HuH-7 (cell line): ENCODE data around the gene MCAT.
A peak's percentile ranks its signal among the peaks of the same experiment; 100 is the strongest.

Source experiments
- DNase-seq: peaks from one replicate; pipeline ENCODE4 v3.0.0; 2011; ENCODE audit warnings: low spot score

Gene MCAT

DNA sequence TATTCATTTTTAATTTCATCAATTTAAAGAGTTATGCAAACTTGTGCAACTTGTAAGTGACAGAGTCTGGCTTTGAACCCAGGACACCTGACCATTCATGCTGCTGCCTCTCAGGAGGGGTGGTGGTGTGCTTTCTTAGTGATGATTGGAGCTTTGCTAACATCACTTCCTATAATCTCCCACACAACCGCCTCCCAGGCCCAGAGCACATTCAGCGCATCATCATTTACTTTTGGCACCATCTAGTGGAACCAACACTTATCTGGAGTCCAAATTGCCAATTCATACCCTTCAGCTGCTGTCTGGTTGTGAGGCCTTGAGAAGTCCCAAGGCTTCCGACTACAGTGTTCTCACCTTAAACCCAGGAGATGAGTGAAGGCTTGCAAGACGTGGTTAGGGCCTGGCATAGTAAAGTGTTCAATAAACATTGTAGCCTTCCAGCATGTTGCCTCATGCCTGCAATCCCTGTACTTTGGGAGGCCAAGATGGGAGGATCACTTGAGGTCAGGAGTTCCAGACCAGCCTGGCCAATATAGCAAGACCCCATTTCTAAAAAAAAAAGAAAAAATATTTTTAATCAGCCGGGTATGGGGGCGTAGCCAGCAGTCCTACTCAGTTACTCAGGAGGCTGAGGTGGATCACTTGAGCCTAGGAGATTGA, 52.9 kb downstream of the MCAT start:
- DNase-seq: peak; percentile 81

DNA sequence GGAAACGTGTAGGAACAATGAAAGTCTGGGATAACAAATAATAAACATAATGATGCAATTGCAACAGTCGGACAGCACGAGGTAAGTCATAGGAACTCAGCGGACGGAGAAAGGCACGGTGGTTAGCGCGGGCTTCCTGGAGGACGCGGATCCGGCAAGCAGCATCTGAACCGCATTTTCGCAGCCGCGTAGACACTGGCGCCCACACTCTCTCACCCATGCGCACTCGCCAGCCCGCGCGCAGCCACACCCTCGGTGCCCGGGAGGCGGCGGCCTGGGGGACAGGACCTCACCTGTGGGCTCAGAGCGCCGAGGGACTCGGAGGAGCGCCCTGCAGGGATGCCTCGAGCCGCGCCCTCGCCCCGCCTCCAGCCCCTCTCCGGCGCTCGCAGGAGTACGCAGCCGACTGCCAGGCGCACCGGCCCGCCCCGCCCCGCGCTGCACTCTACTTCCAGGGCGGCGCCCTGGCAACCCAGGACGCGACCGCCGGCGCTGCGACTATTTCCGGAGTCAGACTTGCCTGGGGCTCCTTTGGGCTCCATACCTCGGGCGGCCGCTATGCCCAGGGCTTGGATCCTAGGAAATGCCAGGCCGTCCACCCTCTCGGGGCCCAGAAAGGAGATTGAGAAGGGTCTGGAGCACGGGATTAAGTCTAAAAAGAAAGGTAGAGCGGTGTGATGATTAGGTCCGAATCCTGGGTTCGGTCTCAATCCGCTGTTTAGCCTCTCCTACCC, 54.0 kb downstream of the MCAT start, which contains the start of gene TTLL1:
TTLL1 (minus strand) TSS at position 408 of the 734 bp plus-strand sequence. CDS start 13,805 bp downstream, outside the sequence.
- DNase-seq: peak; percentile 96

DNA sequence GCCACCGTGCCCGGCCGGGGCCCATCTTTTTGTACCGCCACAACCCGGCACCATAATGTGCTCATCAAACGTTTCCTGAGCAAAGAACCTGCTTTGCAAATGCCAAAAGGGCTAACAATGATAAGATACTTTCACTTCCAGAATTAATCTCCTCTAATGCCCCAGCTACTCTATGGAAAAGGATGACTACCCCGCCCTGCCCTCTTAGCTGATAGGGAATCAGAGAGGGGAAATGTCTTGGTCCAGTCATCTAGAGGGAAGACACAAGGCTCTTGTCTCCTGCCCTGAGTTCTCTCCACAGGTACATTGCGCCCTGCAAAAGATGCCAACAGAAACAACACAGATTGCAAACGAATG, 54.6 kb downstream of the MCAT start:
- no peak for DNase-seq

DNA sequence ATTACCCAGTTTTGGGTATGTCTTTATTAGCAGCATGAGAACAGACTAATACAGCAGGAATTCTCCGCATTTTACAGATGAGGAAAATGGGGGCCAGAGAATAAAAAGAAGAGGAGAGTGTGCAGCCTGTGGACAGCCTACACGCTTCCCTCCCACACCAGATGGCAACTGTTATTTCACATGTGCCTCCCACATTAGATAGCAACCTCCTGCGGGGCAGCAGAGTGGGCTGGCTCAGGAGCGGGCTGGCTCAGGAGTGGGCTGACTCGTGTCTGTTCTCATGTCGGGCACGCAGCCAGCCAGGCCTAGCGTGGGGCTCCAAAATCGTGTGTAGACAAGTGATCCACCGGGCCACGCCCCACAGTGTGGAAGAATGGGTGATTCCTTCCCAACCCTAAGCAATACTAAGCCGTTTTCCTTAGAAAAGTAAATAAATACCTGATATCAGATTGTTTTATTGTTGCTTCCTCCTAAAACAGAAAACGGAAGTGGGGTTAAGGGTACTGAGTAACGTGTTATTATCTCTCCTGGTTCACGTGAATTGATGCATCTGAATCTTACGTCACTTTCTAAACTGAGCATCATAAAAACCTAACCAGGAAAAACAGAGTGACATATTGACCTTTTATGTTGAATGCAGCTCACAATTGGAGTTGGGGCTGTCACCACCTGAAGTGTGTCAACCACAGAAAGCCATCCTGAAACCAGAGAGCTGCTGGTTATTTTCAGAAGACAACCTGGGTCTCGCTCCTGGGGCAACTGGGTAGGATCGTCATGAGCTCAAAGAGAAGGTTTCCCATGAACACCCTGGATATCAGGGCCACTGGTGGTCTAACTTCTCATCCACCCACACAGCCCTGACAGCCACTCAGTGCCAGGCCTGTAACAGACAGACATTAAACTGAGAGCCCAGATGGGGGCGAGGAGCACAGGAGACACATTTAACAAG, 57.3 kb downstream of the MCAT start:
- DNase-seq: no peak
